Measurements from ENCODE around the gene ARMC3.

DNA sequence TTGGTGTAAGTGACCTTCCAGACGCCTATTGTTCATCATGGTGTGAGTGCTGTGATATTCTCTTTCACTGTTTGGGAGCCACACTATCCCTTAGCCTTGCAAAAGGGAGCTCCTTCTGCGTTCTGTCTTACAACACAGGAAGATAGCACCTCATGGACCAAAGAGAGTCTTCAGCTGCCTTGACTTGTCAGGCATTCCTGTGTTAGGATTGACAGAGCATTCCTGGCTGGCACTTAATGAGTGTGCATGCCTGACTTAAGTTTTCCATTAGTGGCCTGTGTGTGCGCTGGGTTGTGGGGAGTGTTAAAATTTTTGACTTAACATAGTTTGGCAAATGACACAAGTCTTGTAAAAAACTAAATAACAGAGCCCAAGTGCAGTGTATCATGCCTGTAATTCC lies 145.7 kb downstream of the ARMC3 start:
- TF ChIP-seq EZH2 (IDR thresholded peaks at IDR 0.05) (no peak), POLR2AphosphoS5 (IDR thresholded peaks at IDR 0.05; ENCODE audit: borderline replicate concordance, low read depth, low read length) (no peak)
